Uterus (tissue), 4 donors: ENCODE measurements around the gene FIBP. TPM values are rescaled to one million over a fixed set of nuclear protein-coding genes. Genes with fewer than 3 reads are reported as not detected.

Source experiments
- DNase-seq, 2 donors: peaks; one replicate each; pipeline ENCODE4 v3.0.0-alpha.2; 2019 to 2020
- H3K27ac ChIP-seq, 2 donors: fragments of 200-600 bp; sonication (generic); 1 replicate in 1 of 2; 2 replicates in 1 of 2; pipeline ENCODE4 v1.5.1; 2016 to 2018
- H3K27me3 ChIP-seq, 2 donors: fragments of 200-600 bp; sonication (generic); one replicate each; pipeline ENCODE4 v1.5.1; 2018 to 2019; ENCODE audit warnings: control low read depth in 1 of 2
- H3K36me3 ChIP-seq, 2 donors: fragments of 200-600 bp; sonication (generic); one replicate each; pipeline ENCODE4 v1.5.1; 2019; ENCODE audit warnings: control low read depth in 1 of 2
- H3K4me1 ChIP-seq, 2 donors: fragments of 200-600 bp; sonication (generic); one replicate each; pipeline ENCODE4 v1.5.1; 2018 to 2019; ENCODE audit warnings: control low read depth in 1 of 2
- H3K4me3 ChIP-seq, 2 donors: fragments of 200-600 bp; sonication (generic); 1 replicate in 1 of 2; 2 replicates in 1 of 2; pipeline ENCODE4 v1.5.1; 2018 to 2019; ENCODE audit warnings: mild to moderate bottlenecking in 1 of 2
- H3K9me3 ChIP-seq, 2 donors: fragments of 200-600 bp; sonication (generic); one replicate each; pipeline ENCODE4 v1.5.1; 2019; ENCODE audit warnings: control low read depth in 1 of 2
- POLR2A ChIP-seq, 2 donors: fragments of 450-650 bp; IDR thresholded peaks; one replicate each; pipeline ENCODE4 v1.6.1; 2016; ENCODE audit warnings: antibody characterized with exemption in 2 of 2, mild to moderate bottlenecking in 1 of 2, moderate library complexity in 1 of 2
- intact Hi-C: fragments of 100-400 bp; cut with DNase I; formaldehyde crosslinking; loops from one replicate; pipeline ENCODE4 v1.15.1; 2023; ENCODE audit warnings: low total_unique reads
- total RNA-seq, 4 donors: library from RNA; depleted of rRNA in 3 of 4; stranded (reverse); fragments of >200 nt in 3 of 4; gene quantifications; one replicate each; pipeline versions ENCODE4 v1.1.0 to v1.2.4, GENCODE V29; 2014 to 2023
- TF ChIP-seq, protein P1 (sequence below), 4 experiments: fragments of 200-600 bp in 2 of 4; fragments of 450-650 bp in 2 of 4; sonication (generic) in 2 of 4; IDR thresholded peaks; one replicate each; pipeline ENCODE4 v1.5.1; 2016 to 2019; ENCODE audit warnings: antibody characterized with exemption in 4 of 4, mild to moderate bottlenecking in 2 of 4, moderate library complexity in 1 of 4
- donor health status: DM: yes; HTN: yes; CAD: no.

Gene FIBP
- total RNA-seq, 4 donors from 2014 or later = 39.7 to 239 (median 52.2) TPM

GRCh38 chr11:65857853-65858680, 30.2 kb downstream of the FIBP start, which contains the start of gene CFL1:
Gene CFL1 (minus strand): TSS chr11:65858180. CDS start chr11:65858099, 81 bp downstream.
- H3K27ac ChIP-seq = peak within 1 kb of the TSS; percentile 98 to 99
- no peaks in the 10 kb centered on the region for H3K9me3 ChIP-seq
- peak within 1 kb of the TSS; percentile 92 to 99 for H3K4me3 ChIP-seq
- DNase-seq = peak; percentile 98
- TF ChIP-seq POLR2A (IDR thresholded peaks at IDR 0.05) = peak; percentile 89 to 98
- TF ChIP-seq, protein P1, sequence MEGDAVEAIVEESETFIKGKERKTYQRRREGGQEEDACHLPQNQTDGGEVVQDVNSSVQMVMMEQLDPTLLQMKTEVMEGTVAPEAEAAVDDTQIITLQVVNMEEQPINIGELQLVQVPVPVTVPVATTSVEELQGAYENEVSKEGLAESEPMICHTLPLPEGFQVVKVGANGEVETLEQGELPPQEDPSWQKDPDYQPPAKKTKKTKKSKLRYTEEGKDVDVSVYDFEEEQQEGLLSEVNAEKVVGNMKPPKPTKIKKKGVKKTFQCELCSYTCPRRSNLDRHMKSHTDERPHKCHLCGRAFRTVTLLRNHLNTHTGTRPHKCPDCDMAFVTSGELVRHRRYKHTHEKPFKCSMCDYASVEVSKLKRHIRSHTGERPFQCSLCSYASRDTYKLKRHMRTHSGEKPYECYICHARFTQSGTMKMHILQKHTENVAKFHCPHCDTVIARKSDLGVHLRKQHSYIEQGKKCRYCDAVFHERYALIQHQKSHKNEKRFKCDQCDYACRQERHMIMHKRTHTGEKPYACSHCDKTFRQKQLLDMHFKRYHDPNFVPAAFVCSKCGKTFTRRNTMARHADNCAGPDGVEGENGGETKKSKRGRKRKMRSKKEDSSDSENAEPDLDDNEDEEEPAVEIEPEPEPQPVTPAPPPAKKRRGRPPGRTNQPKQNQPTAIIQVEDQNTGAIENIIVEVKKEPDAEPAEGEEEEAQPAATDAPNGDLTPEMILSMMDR (IDR thresholded peaks at IDR 0.05) = peak in 2 of 4 experiments; percentile 16 to 25
- H3K27me3 ChIP-seq = no peaks in the 10 kb centered on the region
- H3K36me3 ChIP-seq = no peaks in the 10 kb centered on the region
- intact Hi-C loops = no loop called here
- H3K4me1 ChIP-seq = peaks cover 7 to 13% of the 10 kb centered on the region in 2 donors

- H3K4me3 ChIP-seq = peak overlapping the region; percentile 92 to 99
- no peaks in the 10 kb centered on the region for H3K36me3 ChIP-seq
- peak overlapping the region; percentile 96 to 98 for H3K27ac ChIP-seq
- no peaks in the 10 kb centered on the region for H3K27me3 ChIP-seq
- no peaks in the 10 kb centered on the region for H3K9me3 ChIP-seq
- DNase-seq = peak; percentile 59 to 66
- TF ChIP-seq POLR2A (IDR thresholded peaks at IDR 0.05) = no peak
- TF ChIP-seq, protein P1 (IDR thresholded peaks at IDR 0.05) = no peak
- intact Hi-C loops = no loop called here
- H3K4me1 ChIP-seq = peaks cover 7 to 13% of the 10 kb centered on the region in 2 donors
Observed at GRCh38 chr11:65857500-65857852, 30.8 kb downstream of the FIBP start.

GRCh38 chr11:65856689-65857499, 31.4 kb downstream of the FIBP start:
- TF ChIP-seq POLR2A (IDR thresholded peaks at IDR 0.05) = peak; percentile 36 to 78
- TF ChIP-seq, protein P1 (IDR thresholded peaks at IDR 0.05) = peak in 1 of 4 experiments; percentile 19
- H3K27me3 ChIP-seq = no peaks in the 10 kb centered on the region
- H3K36me3 ChIP-seq = no peaks in the 10 kb centered on the region
- H3K4me1 ChIP-seq = peaks cover 6 to 11% of the 10 kb centered on the region in 2 donors
- peak; percentile 78 for DNase-seq
- intact Hi-C loops = no loop called here
- peak overlapping the region; percentile 92 to 99 for H3K4me3 ChIP-seq
- H3K27ac ChIP-seq = peak overlapping the region; percentile 96 to 98
- H3K9me3 ChIP-seq = no peaks in the 10 kb centered on the region

DNA sequence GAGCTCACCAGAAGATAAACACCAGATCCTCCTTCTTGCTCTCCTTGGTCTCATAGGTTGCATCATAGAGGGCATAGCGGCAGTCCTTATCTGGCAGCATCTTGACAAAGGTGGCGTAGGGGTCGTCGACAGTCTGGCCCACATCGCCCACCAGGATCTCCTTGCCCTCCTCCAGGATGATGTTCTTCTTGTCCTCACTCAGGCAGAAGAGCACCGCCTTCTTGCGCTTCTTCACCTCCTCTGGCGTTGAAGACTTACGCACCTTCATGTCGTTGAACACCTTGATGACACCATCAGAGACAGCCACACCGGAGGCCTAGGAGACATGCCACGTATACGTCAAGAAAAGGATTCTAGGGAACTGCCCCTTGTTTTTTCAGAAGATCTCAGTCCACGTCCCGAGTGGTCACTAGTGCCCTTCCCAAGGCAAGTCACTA, 32.3 kb downstream of the FIBP start:
- Histone ChIP-seq H3K9me3 (no peaks in the 10 kb centered on the region), H3K4me3 (peak overlapping the region in 1 of 2 donors; percentile 99), H3K36me3 (no peaks in the 10 kb centered on the region), H3K27me3 (no peaks in the 10 kb centered on the region), H3K27ac (no peak overlapping the region), H3K4me1 (peaks cover 0 to 6% of the 10 kb centered on the region in 2 donors)
- TF ChIP-seq, protein P1 (IDR thresholded peaks at IDR 0.05) = no peak
- TF ChIP-seq POLR2A (IDR thresholded peaks at IDR 0.05) = no peak
- intact Hi-C loops = no loop called here
- DNase-seq = no peak
